ENCODE results near the gene HIF1AN.

Gene HIF1AN

DNA sequence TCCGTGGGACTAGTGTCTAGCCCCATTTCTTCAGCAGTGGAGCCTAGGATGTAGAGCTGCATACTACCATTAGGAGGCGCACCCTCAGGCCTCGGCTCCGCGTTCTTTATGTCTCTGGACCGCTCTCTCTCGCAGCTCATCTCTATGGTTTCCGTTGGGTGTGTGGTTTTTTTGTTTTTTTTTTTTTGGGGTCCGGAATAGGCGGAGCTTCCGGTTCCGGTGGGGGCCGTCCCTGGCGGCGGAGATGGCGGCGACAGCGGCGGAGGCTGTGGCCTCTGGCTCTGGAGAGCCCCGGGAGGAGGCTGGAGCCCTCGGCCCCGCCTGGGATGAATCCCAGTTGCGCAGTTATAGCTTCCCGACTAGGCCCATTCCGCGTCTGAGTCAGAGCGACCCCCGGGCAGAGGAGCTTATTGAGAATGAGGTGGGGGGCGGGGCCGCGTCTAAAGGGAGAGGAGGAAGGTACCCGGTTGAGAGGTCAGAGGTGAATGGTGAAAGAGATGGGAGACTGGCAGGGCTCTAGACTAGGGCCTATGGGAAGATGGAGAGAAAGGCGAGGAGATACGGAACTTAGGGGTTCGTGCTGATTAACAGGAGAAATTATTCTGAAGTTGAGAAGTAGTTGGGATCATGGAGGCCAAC lies at the start of gene HIF1AN:
TSS of gene HIF1AN (plus strand) at position 229 of the 639 bp plus-strand sequence. CDS start at position 245, 16 bp downstream.
- DNase-seq: peak; percentile 95

DNA sequence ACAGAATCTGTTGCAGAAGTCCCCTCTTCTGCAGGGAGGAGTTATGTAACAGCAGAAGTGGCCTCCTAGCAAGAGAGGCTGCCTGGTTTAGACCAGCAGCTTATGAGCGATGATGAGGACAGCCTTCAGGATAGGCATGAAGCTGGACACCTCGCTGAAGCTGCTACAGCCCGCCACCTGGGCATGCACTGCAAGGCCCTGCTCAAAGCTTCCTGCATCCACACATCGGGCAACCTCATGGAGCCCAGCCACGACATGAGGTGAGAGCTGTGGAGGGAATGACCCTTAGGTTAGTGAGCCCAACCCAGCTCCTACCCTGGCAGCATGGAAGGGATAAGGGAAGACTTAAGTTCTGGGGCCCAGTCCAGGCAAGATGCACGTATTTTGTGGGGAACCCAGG lies 48.2 kb upstream of the HIF1AN start:
- DNase-seq: no peak

DNA sequence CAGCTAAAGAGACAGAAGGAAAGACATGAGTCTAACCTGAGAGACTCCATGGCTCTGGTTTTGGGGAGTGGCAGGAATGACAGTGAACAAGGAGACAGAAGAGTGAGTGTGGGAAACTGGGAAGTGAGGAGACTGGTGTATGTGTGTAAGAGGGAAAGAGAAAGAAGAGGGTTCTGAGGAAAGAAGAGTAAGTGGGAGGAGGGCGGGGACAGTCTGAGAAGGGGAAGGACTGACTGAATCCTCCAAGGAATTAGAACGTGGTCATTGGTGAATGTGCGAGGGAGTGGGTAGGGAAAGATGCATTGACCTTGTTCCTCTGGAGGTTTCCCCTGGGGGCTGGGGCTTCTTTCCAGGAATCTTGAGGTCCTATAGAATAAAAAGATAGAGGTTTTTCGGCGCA lies 46.3 kb upstream of the HIF1AN start:
- no peak for DNase-seq

- no peak for DNase-seq
Observed at GRCh38 chr10:100490531-100490930, 45.2 kb upstream of the HIF1AN start.

- DNase-seq: no peak
Observed at GRCh38 chr10:100496567-100496966, 39.2 kb upstream of the HIF1AN start.

DNA sequence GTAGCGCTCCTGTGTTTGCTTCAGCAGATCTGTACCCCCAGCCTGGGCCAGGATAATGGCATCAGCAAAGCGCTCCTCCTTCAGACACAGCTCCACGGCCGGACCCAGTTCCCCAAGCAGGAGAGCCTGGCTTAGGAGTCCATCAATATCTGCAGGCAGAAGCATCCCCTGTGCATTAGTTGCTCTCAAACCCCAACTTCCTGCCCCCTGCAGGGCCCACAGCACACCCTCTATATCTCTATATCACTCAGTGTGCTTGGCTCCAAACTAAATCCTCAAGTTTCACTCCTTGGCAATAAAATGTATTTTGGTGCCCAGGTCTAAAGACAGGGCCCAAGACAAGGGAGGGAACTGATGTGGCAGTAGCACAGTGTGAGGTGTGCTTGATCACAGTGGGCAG lies 37.7 kb upstream of the HIF1AN start:
- no peak for DNase-seq

GRCh38 chr10:100501423-100501822 lies 34.3 kb upstream of the HIF1AN start:
- no peak for DNase-seq

- no peak for DNase-seq
Observed at GRCh38 chr10:100502926-100503494, 32.7 kb upstream of the HIF1AN start.

DNA sequence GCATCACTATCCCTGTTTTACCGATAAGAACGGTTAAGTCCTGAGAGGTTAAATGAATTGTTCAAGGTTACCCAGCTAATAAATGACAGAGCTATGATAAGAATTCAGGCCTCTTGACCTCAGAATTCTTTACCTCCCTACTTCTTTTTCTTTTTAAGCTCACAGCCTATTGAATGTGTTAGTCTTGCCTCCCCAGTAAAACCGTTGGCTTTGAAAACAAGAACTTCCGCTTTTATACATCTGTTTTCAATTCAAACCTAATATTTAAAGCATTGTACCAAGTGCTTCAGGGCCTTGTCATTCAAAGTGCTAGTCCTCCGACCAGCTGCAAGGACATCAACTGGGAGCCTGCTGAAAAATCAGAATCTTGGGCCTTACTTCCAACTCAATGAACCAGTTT lies 31.6 kb upstream of the HIF1AN start:
- no peak for DNase-seq

DNA sequence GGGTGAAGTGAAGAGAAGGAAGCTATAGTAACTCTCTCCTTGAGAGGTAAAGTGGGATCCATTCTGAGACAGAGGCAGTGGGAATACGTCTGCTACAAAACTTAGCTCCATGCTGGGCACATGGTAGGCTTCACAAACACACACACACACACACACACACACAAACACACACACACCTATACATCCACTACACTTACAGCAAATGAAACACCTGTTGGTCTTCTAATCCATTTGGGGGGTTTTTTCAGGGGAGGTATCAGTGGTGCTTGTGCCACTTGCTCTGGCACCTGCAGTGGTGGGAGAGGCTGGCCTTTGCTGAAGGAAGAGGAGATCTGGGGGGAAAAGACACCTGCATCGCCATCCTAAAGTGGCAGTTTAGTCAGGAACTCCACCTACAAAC lies 30.6 kb upstream of the HIF1AN start:
- DNase-seq: no peak

DNA sequence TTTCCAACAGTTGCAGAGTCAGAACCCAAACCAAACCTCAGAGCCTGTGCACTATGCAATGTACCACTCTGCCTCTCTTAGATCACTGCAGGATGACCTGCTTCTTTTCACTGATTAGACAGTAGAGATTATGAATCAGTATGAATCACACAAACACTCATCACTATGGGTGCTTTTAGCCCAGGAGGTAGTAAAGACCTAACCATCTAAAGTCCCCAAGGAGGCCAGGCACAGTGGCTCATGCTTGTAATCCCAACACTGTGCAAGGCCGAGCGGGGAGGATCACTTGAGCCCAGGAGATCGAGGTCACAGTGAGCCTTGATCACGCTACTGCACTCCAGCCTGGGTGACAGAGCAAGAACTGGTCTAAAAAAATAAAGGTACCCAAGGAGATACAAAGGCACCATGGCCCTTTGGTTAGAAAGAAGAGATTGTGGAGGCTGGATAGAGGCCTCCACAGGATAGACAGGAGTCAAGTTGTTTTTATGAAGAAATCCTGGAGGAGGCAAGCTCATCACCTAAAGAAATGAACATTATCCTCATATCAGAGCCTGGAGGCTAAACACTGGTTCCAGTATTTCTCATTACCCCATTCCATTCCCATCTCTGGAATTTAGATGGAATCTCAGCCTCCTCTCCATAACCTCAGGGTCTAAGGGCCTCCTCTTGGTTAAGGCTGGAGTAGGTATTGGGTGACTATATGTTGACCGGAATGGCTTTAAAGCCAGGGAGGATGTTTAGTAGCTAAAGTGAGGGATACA lies 29.0 kb upstream of the HIF1AN start:
- no peak for DNase-seq

DNA sequence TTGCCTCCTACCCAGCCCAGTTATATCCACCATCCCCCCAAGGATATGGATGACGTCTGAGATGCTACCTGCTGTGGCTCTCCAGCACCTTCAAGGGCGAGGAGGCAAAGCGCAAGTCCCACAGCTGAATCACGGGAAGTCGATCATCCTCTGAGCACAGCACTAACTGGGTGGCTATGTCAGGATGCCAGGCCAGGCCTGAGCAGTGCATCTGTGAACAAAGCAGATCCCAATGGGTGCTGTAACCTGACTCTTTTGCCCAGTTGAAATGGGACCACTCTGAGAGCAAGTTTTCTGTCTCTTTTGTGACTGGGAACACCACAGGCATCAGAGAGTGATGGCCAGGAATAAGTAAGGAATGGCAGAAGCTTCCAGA lies 28.4 kb upstream of the HIF1AN start:
- DNase-seq: no peak

GRCh38 chr10:100508266-100508665 lies 27.5 kb upstream of the HIF1AN start:
- DNase-seq: no peak

GRCh38 chr10:100508691-100509150 lies 27.0 kb upstream of the HIF1AN start:
- DNase-seq: no peak

GRCh38 chr10:100509241-100509840 lies 26.4 kb upstream of the HIF1AN start:
- peak; percentile 74 for DNase-seq

DNA sequence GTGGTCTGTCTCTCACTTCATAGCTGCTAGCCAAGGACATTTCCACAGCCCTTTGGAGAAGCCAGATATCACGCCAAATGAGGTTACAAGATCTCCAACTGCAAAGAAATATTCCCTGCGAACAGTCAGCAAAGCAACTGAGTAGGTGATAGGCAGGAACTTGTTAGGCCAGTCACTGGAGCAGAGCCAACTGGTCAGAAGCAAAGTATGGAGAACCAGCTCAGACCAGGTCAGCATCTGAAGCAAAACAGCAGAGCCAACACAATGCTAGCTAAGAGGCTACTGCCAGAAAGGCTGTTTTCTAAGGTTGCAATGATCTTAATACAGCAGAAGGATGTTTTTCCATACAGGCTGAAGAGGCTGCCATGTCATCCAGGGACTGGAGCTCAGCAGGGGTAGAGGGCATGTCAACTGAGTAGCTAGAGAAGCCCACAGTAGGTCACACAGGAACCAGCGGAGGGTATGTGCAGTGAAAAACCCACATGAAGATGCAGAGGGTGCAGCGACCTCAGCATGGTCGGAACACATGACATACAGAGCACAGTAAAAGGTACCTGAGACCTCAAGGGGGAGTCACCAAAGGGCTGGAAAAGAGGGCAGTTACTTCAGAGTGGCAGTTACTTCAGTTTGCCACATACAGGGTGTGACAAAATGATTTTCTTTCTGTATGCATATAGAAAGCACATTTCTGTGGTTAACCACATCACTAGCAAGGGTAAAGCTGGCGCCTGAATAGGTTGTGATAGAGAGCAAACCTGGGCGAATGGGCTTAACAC lies 25.0 kb upstream of the HIF1AN start:
- DNase-seq: peak; percentile 81

GRCh38 chr10:100515612-100516011 lies 20.1 kb upstream of the HIF1AN start:
- DNase-seq: no peak

GRCh38 chr10:100516847-100517246 lies 18.9 kb upstream of the HIF1AN start:
- no peak for DNase-seq

GRCh38 chr10:100518761-100519241 lies 16.9 kb upstream of the HIF1AN start:
- peak; percentile 80 for DNase-seq

DNA sequence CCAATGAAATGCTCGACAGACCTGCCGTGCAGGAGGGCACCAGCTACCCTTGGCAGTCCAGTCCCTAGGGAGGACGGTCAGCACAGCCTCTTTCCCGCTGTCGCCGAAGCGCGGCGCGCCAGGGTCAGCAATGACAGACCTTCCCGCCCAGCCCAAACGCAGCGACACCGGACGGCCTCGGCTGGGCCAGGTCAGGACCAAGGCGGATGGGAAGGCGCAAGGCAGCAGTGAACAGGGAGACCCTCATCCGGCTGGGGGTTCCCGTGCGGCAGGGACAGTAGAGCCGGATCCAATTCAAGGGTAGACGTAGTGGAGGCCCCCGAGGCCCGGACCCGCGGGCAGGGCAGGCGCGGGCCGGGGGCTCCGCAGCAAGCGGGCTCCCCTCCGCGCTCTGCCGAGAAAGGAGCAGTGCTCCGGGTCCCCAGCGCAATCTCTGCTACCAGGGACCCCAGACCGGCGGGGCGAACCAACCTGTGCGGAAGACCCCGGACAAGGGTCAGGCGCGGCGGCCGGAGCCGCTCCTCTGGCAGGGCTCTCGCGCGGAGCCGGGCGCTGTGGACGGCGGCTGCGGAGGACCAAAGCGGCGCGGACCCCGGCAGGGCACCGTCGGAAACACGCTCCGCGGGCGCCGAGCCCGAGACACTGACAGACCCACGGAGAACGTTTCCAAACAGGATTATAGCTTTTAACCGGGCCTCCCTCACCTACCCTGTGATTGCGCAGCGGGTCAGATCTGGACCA lies 16.3 kb upstream of the HIF1AN start, which contains the start of gene SEC31B:
TSS of gene SEC31B (minus strand) at position 551 of the 741 bp plus-strand sequence. CDS start 2,909 bp downstream, outside the sequence.
- no peak for DNase-seq

- DNase-seq: no peak
Observed at GRCh38 chr10:100520811-100521210, 14.9 kb upstream of the HIF1AN start.

Data from activated effector memory CD4-positive, alpha-beta T cell treated with anti-CD3 and anti-CD28 coated beads, Interleukin-2, amount 50 U/mL, for 16 hours (primary cell).